ENCODE data around the gene MINDY2.

The MINDY2 gene

GRCh38 chr15:58755350-58755749 lies 15.8 kb upstream of the MINDY2 start:
- Histone ChIP-seq H3F3A (ENCODE audit: insufficient read depth) (no peaks in the 10 kb centered on the region), H4K20me1 (ENCODE audit: low read depth, low read length) (no peaks in the 10 kb centered on the region), H3K36me3 (ENCODE audit: low read length) (no peaks in the 10 kb centered on the region), H3K79me2 (ENCODE audit: insufficient read depth, low read length) (no peaks in the 10 kb centered on the region), H3K27me3 (ENCODE audit: low read length) (no peaks in the 10 kb centered on the region), H2AFZ (ENCODE audit: low read depth, low read length, severe bottlenecking) (no peak overlapping the region), H3K4me3 (ENCODE audit: insufficient read depth, low read length, poor library complexity, severe bottlenecking) (no peak overlapping the region), H3K4me2 (ENCODE audit: low read depth, low read length, poor library complexity, severe bottlenecking) (no peak overlapping the region), H3K9me2 (replicated peaks; ENCODE audit: insufficient read depth, low read length) (no peaks in the 10 kb centered on the region), H3K9ac (ENCODE audit: low read length) (no peak overlapping the region), H3K9me3 (ENCODE audit: insufficient read depth, low read length) (no peaks in the 10 kb centered on the region), H3K27ac (ENCODE audit: low read depth, low read length) (no peak overlapping the region)
- TF ChIP-seq, protein P1, sequence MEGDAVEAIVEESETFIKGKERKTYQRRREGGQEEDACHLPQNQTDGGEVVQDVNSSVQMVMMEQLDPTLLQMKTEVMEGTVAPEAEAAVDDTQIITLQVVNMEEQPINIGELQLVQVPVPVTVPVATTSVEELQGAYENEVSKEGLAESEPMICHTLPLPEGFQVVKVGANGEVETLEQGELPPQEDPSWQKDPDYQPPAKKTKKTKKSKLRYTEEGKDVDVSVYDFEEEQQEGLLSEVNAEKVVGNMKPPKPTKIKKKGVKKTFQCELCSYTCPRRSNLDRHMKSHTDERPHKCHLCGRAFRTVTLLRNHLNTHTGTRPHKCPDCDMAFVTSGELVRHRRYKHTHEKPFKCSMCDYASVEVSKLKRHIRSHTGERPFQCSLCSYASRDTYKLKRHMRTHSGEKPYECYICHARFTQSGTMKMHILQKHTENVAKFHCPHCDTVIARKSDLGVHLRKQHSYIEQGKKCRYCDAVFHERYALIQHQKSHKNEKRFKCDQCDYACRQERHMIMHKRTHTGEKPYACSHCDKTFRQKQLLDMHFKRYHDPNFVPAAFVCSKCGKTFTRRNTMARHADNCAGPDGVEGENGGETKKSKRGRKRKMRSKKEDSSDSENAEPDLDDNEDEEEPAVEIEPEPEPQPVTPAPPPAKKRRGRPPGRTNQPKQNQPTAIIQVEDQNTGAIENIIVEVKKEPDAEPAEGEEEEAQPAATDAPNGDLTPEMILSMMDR (IDR thresholded peaks at IDR 0.05; ENCODE audit: insufficient read depth, low read length, poor library complexity, severe bottlenecking): no peak
- no peak for TF ChIP-seq EZH2phosphoT487 (conservative IDR thresholded peaks at IDR 0.05; ENCODE audit: low read length)

DNA sequence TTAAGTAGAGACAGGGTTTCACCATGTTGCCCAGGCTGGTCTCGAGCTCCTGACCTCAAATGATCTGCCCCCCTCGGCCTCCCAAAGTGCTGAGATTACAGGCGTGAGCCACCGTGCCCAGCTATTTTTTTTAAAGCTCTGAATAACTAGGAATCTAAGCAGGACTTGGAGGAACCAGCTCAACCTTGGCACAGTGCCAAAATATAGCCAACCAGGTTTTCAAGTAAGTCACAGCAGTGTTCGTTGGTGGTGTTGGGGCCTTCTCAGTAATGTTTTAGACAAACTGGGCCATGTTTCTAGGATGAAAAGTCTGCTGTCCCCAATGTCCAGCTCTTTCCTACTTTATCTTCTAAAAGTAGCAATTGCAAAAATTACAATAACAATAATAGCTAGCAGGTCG lies 15.1 kb upstream of the MINDY2 start:
- H3K9me3 ChIP-seq (ENCODE audit: insufficient read depth, low read length): no peaks in the 10 kb centered on the region
- no peaks in the 10 kb centered on the region for H3K36me3 ChIP-seq (ENCODE audit: low read length)
- H3K4me3 ChIP-seq (ENCODE audit: insufficient read depth, low read length, poor library complexity, severe bottlenecking): no peak overlapping the region
- H3K9ac ChIP-seq (ENCODE audit: low read length): no peak overlapping the region
- no peaks in the 10 kb centered on the region for H4K20me1 ChIP-seq (ENCODE audit: low read depth, low read length)
- H3K27ac ChIP-seq (ENCODE audit: low read depth, low read length): no peak overlapping the region
- no peak overlapping the region for H2AFZ ChIP-seq (ENCODE audit: low read depth, low read length, severe bottlenecking)
- no peak overlapping the region for H3K4me2 ChIP-seq (ENCODE audit: low read depth, low read length, poor library complexity, severe bottlenecking)
- no peaks in the 10 kb centered on the region for H3K9me2 ChIP-seq (replicated peaks; ENCODE audit: insufficient read depth, low read length)
- H3K27me3 ChIP-seq (ENCODE audit: low read length): no peaks in the 10 kb centered on the region
- no peaks in the 10 kb centered on the region for H3F3A ChIP-seq (ENCODE audit: insufficient read depth)
- H3K79me2 ChIP-seq (ENCODE audit: insufficient read depth, low read length): no peaks in the 10 kb centered on the region
- no peak for TF ChIP-seq EZH2phosphoT487 (conservative IDR thresholded peaks at IDR 0.05; ENCODE audit: low read length)
- TF ChIP-seq, protein P1 (IDR thresholded peaks at IDR 0.05; ENCODE audit: insufficient read depth, low read length, poor library complexity, severe bottlenecking): no peak

DNA sequence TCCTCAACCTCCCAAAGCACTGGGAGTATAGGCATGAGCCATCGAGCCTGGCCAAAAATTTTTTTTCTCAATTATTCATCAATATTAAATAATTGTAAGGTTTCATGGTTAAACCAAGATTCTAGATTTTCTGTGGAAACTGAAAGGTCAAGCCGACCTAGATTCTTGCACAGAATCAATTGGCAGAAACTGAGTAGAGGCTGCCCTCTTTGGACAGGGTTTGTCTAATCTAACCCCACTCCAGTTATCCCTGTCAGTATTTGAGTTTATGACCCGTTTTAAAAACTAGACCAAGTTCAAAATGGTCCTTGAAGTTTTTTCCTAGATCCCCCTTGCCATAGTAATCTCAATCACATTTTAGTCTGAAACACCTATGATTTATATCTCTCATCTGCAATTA lies 13.0 kb upstream of the MINDY2 start:
- Histone ChIP-seq H3K4me3 (ENCODE audit: insufficient read depth, low read length, poor library complexity, severe bottlenecking) (no peak overlapping the region), H3K4me2 (ENCODE audit: low read depth, low read length, poor library complexity, severe bottlenecking) (no peak overlapping the region)

More for the DNA sequence above, 13.0 kb upstream of the MINDY2 start:
- no peaks in the 10 kb centered on the region for H3K9me3 ChIP-seq (ENCODE audit: insufficient read depth, low read length)
- no peak for TF ChIP-seq EZH2phosphoT487 (conservative IDR thresholded peaks at IDR 0.05; ENCODE audit: low read length)
- TF ChIP-seq, protein P1 (IDR thresholded peaks at IDR 0.05; ENCODE audit: insufficient read depth, low read length, poor library complexity, severe bottlenecking): no peak
- H3F3A ChIP-seq (ENCODE audit: insufficient read depth): no peaks in the 10 kb centered on the region
- H3K79me2 ChIP-seq (ENCODE audit: insufficient read depth, low read length): no peaks in the 10 kb centered on the region
- no peaks in the 10 kb centered on the region for H4K20me1 ChIP-seq (ENCODE audit: low read depth, low read length)
- H3K27ac ChIP-seq (ENCODE audit: low read depth, low read length): no peak overlapping the region
- H3K9ac ChIP-seq (ENCODE audit: low read length): no peak overlapping the region
- no peak overlapping the region for H2AFZ ChIP-seq (ENCODE audit: low read depth, low read length, severe bottlenecking)
- H3K9me2 ChIP-seq (replicated peaks; ENCODE audit: insufficient read depth, low read length): no peaks in the 10 kb centered on the region
- no peaks in the 10 kb centered on the region for H3K36me3 ChIP-seq (ENCODE audit: low read length)
- no peaks in the 10 kb centered on the region for H3K27me3 ChIP-seq (ENCODE audit: low read length)
